GM19023 (cell line): ENCODE data around the gene THAP3.
A peak's percentile ranks its signal among the peaks of the same experiment; 100 is the strongest.
"Not testable (repeated sequence)": the region's sequence is repeated elsewhere in the genome, so short reads cannot be mapped to it uniquely, and the experiment has no call there.

Source experiments
- ATAC-seq: cut with Tn5 transposase; IDR thresholded peaks from one replicate; pipeline ENCODE4 v1.9.1; 2021; ENCODE audit warnings: mild to moderate bottlenecking, moderate library complexity; ENCODE audit not compliant: unreplicated experiment

The THAP3 gene

DNA sequence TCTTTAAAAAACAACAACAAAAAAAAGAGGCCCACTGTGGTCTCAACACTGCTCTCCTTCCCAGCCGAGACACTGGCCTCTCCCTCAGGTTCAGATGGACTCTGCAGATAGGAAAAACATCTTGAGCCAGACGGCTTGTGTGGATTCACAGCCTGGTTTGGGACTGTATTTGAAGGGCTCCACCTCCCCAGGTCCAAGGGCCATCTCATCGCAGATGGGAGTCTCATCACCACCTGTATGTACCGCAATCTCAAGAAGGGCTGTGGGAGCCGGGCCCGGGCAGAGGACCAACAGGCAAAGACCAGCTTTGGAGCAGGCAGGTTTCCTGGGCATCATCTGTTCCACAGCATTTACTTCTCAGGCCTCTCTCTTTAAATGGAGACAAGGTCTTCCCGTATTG lies 34.6 kb upstream of the THAP3 start:
- ATAC-seq = no peak

DNA sequence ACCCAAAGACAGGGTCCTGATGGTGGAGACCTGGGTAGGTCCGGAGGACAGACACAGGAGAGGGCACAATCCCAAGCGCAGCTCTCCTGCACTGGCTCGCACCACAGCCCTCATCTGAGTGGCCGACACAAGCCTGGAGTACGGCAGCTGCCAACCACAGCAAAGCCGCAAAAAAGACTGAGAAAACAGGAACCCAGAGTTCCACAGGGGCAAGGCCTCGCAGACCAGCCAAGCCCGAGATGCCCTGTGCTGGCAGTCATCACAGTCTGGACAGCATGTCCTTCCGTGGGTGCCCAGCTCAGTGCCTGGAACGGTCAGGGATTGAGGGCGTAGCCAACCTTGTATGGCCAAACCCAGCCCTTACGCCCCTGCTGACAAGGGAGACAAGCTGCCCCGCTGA lies 33.4 kb upstream of the THAP3 start:
- ATAC-seq = no peak

DNA sequence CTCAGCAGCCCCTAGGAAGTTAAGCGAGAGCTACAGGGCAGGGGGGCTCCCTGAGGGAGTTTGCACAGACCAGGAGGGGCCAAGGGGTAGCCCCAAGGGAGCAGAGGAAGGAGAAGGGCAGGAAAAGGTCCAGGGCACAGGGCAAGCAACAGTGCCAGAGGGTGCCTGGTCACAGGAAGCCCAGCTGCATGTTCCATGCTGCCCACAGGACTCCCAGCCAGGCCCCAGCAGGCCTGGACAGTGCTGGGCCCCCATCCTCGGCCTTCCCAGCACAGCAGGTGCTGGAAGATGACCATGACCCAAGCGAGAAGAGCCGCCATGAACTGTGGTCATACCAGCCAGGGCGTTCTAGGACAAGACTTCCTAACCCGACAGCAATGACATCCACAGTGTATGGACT lies 33.0 kb upstream of the THAP3 start:
- ATAC-seq = no peak

DNA sequence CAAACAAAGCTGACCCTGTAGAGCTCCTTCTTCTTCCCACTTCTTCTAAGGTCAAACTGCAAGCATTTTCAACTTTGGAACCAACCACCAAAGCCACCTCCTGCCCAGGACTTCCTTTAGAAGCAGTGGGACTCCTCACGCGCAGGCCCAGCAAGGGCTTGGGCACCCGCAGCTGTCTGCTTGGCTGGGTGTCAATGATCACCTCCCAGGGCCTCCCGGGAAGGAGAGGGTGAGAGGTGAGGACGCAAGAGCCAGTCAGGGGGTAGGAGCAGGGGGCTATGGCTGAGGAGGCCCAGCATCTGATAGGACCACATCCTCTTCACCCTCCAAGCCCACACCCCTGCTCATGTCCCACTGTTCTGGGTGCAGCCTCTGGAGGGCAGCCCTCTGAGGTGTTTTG lies 32.2 kb upstream of the THAP3 start:
- no peak for ATAC-seq

DNA sequence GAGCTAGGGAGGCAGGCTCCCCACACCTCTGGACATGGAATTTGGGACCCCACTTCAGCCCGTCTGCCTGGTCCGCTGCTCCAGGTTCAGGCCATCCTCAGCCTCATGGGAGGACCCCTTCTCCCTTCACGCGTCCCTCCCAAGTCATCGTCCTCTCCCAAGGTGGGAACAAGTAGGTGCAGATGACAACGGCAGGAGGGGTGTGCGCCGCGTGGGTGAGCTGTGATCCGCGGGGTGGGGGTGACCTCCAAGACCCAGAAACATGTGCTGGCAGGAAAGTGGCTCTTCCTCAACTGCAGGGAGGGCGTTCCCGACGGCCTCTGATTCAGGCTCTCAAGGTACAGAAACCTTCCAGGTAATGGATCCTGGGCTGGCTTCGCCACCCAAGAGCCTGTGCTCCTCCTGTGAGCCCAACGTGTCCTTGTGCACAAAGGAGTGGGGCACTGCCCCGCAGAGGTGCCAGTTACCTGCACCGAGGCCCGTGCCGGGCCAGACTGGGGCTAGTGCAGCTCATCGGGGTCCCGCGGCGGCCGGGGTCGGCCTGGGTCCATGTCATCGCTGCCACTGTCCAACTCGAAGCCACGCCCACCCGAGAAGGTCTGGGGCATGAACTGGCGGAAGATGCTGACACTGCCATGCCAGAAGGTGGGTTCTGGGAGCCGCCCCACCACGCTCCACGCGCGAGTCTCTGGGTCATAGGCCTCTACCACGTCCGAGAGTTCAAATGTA lies 31.6 kb upstream of the THAP3 start:
- no peak for ATAC-seq

DNA sequence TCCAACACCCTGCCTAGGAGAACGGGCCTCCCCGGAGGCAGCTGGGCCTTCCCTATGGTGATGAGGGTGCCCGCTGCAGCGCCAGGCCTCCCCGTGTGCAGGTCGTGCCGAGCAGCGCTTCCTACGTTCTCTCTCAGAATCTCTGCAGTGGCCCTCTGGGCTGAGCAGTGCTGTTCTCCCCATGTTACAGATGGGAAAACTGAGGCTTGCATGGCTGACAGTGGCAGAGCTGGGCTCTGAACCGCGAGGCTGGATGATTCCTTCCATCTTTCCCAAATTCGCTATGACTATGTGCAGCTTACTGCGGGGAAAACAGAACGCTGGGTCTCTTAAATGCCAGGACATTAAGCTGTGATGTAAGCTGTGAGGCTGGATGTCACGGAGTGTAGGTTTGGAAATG lies 30.9 kb upstream of the THAP3 start:
- ATAC-seq = no peak

DNA sequence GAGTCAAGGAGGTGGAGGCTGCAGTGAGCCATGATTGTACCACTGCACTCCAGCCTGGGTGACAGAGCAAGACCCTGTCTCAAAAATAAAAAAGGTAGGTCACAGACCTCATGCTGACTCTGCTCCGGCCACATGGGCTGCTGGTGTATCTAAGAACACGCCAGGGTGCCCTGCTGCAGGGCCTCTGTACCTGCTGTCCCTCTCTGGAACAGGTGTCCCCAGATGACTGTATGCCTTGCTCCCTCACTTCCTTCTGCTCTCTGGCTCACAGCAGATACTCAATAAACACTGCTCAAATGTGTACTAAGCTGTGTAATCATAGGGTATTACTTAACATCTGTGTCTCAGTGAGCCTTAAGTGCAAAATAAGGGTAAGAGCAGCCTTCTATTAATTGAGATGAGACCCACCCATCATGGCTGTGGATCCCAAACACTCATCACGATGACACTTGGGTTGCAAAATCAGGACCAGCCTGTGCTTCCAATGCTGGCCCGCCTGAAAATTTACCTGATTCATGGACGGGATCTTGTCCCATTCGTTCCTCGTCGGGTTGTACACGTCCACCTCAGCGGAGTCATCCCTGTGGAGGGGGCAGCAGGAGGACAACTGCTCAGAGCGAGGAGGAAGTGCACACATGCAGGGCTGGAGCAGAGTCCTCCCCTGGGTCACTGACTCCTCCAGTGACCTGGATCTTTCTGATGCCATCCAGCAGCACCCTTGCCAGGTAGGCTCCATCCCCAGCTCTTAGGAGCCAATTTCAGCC lies 29.5 kb upstream of the THAP3 start:
- no peak for ATAC-seq

DNA sequence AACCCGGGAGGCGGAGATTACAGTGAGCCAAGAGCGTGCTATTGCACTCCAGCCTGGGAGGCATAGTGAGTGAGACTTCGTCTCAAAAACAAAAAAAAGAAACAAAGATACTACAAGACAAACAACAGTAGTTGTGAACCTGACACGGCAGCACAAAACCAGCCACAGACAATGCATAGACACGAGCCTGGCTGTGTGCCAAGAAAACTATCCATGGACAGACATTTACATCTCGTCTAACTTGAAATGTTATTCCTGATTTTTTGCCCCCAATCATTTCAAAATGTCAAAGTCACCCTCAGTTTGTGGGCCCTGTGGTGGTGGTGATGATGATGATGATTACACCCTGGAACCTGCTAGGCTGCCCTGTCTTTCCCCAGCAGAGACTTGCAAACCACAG lies 28.3 kb upstream of the THAP3 start:
- ATAC-seq = no peak

DNA sequence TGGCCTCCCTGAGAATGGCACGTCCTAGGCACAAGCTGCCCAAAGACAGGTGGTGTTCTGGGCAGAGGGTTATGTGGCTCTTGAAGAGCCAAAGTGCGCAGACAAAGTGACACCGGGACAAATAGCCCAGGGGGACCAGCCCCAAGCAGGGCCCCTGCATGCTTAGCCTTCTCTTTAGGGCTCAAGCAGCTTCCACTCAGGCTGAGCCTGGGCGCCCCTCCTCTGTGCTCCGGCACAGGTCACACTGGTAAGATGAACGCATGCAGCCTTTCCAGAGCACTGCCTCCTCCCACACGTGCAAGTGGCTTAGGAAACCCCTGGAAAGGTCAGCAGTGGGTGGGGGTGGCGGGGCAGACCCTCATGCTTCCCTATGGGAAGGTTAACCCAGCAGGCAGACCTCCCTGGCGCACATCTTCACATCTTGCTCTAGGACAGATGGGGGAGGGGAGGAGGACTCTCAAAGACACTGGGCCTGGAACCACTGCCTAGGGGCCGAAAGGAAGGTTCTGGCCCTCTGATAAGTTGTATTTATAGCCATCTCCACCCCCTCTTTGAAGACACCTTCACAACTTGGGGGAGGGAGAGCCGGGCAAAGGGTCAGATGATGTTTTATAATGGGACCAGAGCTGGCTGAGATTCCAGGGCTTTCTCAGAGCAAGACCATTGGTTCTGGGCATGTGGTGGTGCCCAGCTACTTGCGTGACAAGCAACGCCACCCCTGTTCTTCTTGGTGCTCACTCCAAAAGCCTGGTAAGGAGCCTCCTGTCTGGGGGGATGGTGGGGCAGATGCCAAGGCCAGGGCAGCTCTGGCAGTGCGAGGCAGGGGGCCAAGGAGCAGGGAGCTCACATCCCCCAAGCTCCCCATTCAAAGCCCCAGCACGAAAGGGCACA lies 27.5 kb upstream of the THAP3 start:
- no peak for ATAC-seq

DNA sequence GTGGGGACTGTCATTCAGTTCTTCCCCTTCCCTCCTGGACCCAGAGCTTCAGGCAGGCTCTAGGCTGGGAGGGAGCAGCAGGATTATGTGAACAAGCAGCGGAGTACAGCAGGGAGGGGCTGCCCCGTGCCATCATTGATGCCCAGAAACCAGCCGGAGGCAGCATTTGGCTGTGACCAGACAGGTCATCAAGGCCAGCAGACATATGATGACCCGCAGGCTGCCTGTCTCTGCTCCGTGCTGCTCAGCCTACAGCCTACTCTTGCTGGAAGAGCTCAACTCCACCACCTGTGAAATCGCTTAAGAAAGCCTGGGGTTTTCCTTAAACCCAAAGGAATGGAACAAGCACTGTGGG lies 26.9 kb upstream of the THAP3 start:
- no peak for ATAC-seq

DNA sequence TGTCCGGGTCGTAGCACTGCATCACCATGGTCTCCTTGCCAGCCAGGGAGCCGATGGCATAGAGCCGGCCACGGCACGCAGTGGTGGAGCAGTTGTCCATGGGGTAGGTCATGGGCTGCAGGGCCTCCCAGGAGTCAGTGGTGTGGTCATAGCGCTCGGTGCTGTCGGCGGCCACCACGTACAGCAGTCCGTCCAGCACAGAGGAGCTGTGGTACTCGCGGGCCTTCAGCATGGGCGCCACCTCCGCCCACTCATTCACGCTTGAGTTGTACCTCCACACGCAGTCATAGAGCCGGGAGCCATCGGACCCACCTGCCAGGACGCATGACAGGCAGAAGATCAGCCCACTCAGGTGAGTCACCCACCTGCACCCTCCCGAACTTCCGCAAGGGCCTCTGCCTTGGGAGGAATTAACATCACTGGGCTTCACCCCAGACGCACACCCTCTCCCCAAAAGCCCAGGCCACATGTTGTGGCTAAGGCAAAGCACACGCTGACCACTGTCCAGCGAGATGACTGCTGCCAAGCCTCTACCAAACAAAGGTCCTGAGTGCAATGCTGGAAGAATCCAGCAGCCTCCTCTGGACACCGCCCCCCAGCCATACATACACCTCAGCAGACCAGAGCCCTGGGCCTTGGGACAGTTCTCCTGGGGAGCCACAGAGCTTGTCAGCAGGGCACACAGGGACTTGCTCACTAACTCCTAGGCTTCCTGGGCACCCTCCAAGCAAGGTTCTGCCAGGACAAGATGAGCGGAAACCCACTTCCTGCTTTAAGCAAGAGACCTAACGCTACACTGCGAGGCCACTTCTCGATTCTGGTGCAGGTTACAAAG lies 25.3 kb upstream of the THAP3 start:
- ATAC-seq = no peak

DNA sequence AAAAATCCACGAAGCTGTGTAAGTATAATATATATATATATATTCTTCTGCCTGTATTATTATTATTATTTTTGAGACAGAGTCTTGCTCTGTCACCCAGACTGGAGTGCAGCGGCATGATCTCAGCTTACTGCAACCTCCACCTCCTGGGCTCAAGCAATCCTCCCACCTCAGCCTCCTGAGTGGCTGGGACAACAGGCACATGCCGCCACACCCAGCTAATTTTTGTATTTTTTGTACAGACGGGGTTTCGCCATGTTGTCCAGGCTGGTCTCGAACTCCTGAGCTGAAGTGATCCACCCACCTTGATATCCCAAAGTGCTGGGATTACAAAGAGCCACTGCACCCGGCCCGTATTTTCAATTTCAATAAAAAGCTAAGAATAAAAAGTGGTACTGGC lies 24.7 kb upstream of the THAP3 start:
- not testable (repeated sequence) for ATAC-seq

DNA sequence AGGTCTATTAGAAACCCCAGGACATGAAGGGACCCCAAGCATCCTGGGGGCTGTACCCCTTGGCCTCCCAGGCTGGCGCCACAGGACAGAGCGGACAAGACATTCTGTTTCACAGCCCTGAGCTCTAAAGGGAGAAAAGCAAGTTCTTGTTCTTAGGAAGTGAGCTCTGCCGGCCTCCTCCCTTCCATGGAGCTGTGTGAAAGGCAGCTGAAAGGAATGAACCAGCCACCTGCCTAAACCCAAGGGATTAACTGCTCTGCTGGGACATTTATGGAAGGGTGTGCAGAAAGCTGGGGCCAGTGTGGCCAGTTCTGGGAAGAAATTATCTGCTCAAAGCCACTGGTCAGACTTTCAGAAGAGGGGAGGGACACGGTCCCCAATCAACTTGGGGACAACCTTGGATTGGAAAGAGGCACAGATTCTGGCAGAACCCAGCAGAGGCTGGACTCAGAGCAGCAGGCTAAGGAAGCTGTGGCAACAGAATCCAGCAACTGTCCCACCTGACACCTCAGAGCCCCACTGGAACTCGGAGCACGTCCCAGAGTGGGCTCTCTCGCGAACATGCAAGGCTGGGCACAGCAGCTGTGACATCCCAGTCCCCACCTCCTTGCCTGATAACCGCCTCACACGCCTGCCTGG lies 24.1 kb upstream of the THAP3 start:
- ATAC-seq = peak; percentile 3

DNA sequence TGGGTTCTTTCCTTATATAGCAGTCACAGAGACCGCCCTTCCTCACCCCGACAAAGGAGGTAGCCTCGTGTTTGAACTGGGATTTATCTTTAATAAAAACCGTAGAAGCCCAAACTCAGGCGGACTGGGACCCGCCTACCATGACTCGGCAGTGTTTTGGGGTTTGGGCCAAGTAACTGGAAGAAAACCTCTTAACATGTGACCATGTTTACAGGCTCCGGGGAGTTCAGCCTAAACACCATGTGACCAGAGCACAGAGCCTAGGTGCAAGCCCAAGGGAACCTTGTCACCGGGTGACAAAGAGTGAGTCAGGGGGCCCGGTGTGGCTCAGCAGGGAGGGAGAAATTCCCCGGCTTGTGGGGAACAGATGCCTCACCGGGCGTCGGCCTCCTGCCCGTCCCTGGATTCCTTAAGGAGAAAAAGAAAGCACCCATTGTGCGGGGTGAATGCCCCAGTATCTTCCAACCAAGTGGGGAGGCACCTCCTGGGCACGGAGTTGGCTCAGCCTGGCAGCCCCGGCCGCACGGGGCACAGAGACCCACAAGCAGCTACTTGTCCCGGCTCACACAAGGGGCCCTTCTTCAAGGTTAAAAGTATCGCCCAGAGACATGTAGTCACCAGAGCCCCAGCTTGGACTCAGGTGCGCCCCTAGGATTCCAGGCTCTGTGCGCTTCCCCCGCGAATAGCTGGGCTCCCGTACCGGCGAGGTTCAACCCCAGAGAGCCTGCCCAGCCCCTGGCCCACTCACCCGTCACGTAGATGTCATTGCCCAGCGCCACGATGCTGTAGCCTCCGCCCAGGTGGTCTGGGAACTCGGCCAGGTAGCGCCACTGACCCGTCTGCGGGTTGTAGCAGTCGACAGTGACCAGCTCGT lies 23.4 kb upstream of the THAP3 start:
- peak; percentile 34 for ATAC-seq

DNA sequence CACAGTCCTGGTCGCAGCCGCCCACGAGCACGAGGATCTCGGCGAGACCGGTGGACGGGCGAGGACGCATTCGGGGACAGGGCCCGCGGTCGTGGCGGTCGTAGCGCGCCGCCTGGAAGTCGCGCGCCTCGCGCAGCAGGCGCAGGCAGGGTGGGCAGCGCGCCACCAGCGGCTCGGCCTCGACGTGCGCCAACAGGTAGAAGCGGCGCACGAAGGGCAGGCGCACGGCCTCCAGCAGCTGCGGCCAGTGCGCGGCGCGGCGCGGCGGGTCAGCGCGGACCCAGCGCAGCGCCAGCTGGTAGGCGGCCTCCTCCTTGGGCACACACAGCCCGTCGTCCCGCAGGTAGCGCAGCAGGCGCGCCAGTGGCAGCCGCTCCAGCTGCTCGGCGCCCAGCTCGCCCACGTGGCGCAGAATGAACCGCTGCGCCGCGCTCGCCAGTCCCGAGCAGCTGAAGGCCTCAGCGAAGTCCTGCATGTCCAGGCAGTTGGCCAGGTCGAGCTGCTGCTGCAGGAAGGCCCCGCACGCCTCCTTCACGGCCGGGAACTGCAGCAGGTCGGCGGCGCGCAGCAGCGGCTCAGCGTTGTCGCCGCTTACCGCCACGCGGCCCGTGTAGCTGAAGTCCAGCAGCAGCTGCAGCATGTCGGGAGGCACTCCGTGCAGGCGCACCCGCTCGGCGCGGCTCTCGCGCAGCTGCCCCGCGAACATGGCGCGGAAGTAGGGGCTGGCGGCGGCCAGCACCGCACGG lies 22.6 kb upstream of the THAP3 start:
- ATAC-seq = peak; percentile 30

DNA sequence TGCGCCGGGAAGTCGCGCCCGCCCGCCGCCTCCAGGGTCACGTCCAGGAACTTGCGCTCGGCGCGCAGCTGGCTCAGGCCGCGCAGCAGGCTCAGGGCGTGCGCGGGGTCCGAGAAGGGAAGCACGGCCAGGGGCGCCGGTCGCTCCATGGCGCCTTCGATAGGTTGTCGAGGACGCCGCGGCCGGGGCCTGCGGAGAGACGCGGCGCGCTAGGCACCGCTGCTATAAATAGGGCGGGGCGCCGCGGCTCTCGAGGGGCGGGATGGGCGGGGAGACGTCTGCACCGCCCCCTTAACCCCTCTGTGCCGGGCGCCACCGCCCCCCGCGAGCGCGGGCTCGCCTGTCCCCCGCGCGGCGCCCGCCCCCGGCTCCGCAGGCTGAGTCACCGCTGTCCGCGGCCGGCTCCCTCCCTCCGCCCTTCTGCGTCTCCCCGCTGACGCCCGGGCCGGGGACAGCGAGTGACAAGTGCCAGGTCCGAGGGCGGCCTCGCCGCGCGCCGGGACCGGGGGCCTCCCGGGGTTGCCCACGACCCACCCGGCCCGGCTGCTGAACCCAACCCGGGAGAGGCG lies 21.9 kb upstream of the THAP3 start, which contains the start of gene KLHL21:
Gene KLHL21, minus strand, starts transcription at position 201 of the 569 bp plus-strand sequence. Its CDS starts 52 bp downstream, at position 149.
- peak; percentile 50 for ATAC-seq

DNA sequence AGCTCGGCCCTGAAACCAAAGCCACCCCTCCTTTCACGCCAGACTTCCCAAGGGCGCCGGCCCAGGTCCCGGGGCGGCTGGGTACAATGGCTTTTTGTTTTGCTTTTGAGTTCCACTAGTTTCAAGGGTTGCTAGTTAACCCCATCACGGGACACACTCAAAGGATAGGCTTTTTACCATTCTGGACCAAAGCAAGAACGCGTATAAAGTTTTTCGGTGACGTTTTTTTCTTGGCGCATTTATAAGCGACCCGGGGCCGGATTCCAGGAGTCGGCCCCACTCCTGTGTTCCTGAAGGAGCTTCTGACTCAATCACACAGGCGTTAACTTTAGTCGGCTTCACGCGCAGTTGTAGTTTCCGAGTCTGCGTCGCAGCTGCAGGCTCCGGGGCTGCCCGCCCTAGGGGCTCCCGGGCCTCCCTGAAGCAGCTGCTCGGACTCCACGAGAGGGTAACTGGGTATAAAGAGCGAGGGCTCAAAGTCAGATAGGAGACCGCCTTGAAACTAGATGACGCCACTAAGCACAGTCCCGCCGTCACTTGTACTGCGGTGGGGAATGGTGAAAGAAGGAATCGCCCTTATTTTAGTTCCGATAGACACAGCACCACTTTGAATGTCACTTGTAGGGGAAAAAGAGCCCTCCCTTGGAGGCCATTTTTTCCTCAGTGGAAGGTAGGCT lies 21.3 kb upstream of the THAP3 start:
- ATAC-seq = peak; percentile 5
